ENCODE results near the gene PACSIN1.

The PACSIN1 gene

DNA sequence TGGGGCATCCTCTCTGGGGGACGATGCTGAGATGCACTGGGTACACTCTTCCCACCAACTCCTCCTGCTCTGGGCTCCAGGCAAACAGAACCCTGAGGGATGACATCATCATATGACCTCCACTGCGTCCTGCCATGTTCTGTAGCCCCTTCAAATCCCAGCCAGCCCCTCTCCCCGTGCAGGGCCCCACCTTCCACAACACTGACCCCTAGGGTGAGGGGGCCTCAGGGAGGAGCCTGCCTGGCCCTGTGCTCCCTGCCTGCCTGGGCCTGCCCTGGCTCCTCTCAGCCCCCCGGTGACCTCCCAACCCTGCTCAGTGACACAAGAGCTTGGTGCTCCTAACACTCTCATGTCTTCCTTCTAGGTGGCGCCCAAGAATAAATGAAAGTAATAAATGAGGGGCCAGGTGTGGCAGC, 99.9 kb downstream of the PACSIN1 start:
- DNase-seq, result no peak

DNA sequence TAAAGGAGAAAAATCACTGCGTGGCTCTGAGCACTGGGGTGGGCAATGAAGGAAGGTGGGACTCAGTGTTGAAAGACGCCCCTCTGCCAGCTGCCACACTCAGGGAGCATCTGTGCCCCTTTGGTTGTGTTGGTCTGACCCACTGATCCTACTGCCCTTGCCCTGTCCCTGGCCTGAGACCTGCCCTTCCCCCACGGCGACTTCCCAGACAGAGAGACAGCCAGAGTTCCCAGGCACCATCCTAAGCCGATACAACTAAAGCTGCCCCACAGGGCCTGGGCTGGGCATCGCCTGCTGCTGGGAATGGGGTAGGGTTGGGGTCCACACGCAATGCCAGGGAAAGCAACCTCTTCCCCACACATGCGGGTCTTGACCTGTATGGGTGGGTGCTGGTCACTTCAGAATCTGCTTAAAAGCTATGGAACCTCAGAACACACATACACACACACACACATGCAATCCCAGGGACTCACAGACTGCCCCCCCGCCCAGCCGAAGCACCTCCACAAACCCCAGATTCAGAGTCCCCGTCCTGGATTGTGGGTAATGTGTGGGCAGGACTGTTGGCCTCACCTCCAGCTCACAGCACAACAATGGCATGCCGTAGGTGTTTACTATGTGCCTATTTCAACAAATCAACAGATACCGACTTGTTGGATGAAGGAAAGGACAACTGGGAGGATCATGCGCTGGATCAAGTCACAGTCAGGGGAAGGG, 101.1 kb downstream of the PACSIN1 start:
- no peak for DNase-seq

DNA sequence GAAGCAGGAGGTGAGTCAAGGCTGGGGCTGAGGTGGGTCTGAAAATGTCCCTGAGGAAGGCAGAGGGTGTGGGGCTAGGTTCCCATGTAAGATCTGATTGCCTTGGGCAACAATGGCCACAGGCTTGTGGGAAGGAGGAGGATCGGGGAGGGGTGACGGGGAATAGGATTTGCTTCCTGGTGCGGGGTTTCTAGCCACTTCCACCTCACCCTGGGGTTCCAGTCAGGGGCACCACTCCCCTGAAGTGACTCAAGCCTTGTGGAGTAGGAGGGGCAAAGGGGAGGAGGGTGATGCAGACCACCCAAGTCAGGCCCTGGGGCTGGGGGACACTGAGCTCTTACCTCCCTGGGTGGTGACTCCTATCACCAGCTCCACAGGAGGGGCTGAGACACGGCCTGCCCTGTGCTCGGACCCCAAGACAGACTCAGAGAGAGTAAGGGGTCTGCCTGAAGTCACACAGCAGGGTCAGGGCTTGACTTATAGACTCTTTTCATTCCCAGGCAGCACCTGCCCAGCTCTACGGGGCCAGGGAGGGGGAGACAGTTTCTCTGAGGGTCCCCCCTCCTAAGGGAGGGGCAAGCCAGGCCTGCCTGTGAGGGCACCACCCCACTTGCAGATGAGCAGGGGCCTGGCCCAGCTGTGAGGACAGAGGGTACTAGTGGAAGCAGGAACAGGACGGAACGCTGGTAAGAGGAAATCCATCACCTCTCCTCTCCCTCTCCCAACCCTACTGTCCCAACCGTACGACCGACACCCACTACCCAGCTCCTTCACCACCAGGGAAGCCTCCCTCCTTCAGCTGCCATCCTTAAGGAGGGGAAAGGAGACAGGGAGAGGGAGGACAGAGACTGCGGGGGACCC, 102.7 kb downstream of the PACSIN1 start:
- no peak for DNase-seq

DNA sequence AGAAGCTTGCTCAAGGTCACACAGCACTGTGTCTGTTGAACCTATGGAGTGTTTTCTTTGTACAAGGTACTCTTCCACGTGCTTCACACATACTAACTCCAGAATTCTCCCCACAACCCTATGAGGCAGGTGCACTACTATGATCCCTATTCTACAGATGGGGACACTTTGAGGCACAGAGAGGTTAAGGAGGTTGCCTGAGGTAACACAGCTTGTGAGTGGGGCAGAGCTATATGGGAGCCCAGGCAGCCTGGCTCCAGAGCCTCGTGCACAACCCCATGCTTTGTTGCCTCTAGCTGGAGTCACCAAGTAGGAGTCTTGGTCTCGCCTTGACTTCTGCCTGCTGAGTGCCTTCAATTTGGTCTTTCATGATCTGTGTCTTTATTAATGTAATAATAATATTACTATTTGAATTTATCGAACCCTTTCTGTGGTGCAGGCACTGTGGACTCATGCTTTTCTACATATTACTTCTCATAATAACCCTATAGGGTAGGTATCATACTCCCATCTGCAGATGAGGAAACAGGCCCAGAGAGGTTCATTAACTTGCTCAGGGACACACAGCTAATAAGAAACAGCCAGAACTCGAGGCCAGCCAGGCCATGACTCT, 103.6 kb downstream of the PACSIN1 start:
- DNase-seq, result no peak

DNA sequence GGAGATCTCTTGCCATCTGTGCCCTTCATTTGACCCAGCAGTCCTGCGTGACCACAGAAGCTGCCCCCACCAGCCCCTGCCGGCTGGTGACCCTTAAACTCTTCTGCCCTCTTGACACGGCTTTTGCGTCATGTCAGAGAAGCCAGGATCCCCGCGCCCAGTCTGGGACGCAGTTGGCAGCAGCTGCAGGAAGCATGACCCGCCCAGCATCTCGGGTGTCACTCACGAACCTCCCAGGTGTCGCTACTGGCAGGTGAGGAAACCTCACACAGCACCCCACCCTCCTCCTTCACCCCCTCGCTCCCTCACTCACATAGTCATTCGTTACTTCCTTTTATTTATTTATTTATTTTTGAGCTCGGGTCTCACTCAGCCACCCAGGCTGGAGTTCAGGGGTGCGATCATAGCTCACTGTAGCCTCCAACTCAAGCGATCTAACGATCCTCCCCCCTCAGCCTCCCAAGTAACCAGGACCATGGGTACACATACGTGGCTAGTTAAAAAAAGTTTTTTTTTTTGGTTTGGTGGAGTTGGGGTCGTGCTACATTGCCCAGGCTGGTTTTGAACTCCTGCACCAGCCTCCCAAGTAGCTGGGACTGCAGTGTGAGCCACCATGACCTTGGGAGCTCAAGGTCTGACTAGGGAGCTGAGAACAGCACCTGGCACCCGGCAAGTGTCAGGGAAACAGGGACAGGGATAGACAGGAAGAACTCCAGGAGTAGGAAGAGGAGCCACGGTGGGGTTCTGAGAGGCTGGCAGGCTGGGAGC, 104.4 kb downstream of the PACSIN1 start:
- no peak for DNase-seq

DNA sequence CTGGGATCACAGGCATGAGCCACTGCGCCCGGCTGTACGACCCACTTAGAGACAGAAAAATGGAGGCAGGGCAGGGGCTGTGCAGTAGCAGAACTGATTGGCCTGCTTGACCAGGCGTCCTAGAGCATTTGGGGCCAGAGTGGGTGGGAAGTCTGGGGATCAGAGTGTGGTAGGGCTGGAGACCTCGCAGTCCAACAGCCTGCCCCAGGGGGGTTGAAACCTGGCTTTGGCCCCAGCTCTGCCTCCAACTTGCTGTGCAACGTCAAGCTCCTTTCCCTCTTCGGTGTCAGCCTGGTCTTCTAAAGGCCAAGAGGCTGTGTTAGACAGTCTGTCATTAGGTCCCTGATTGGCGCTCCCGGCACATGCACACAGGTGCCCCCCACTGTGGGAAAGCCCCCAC, 105.5 kb downstream of the PACSIN1 start:
- DNase-seq, result no peak

DNA sequence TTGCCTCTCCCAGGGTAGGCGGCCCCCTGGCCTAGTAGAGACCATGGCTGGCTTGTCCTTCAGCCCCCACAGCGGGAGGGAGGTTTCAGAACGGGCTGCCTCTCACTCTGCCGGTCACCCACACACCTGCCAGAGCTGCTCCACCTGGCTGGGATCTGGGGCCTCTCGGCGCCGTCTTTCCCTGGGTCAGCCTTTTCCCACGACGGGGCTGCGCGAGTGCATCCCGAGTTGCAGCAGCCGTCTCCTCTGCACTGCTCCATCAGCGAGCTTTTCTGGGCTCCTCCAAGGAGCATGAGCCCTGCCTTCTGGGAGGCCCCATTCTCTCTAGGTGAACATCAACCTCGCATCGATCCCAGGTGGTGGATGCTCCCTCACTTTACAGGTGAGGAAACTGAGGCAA, 106.1 kb downstream of the PACSIN1 start:
- no peak for DNase-seq

DNA sequence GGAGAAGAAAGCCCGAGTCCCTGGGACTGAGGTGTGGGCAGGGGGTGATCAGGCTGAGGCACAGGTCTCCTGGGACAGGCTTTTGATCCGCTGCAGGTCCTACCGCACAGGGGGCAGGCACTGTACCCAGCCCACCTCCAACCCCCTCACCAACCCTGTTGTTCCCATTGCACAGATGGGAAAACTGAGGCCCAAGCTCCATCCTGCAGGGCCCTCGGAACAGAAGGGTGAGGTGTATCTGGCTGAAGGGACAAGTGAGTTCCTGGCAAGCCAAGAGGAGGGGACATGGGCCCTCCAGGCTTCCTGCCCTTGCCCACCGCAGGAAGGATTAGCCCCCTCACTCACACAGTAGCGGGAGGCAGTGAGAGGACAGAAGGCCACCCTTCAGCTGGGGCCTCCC, 106.7 kb downstream of the PACSIN1 start:
- DNase-seq, result no peak

DNA sequence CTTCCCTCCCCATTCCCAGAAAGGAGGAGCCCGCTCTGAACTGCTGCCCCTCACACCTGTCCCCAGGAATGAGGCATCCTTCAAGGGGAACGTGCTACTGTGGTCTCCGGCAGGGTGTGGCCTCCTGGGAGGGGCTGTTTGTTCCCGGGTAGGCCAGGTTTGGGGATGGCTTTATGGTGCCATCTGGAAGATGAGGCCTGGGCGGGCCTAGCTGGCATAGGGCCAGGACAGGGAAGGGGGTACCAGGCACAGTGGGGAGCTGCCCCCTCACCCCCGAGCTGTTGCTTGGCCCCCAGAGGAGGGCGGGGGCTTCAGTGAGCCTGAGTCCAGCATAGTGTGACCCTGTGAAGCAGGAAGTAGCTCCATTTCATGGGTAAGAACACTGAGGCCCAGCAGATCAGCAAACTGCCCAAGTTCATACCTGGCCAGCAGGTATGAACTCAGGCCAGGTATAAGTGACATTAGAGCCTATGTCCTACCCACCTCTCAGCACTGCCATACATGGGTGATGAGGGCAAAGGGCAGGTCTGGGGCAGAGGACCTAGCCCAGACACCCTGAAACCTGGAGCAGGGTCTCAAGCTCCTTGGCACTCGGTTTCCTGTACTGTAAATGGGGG, 107.8 kb downstream of the PACSIN1 start:
- no peak for DNase-seq

DNA sequence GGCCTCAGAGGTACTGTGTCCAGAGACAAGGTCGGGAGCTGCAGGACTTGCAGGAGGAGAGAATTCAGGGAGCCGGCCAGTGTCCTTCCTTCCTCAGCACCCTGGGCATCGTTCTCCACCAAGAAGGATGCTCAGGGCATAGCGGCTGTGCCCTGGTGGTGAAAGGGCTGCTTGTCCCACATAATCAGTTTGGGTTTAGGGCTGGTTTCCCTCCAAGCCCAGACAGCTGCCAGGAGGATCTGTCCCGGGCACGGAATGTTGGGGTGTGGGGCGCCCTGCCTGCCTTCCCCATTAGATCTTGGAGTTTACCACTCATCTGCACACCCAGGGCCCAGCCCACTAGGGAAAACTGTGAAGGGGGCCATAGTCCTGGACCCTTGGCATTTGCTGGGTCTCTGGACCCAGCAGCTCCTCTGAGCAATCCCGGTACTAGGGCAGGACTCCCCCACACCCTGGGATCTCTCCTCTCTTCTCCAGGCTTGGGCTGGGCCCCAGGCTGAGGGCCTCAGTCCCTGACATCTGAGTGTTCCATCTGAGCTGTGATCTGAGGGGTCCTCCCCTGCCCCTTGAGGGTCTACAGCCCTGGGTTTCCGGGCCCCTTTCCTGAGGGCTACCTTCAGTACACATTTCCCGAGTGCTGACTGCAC, 108.9 kb downstream of the PACSIN1 start:
- DNase-seq, result no peak

DNA sequence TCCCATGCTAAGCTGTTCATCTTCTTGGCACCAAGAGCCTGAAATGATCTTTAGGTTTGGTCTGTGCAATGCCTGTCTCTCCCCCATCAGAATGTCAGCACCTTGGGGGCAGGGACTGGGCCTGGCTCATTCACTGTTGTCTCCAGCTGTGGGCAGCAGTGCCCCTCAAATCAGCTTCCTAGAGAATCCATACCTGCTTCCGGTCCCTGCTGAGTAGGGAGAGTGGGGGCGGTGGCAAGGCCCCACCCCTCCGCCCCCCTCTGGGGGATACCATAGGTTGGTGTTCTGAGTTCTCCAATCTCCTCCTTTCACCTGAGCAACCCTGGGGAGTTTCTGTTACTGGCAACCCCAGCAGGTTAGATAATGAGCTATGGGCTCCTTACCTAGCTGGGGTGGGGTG, 109.5 kb downstream of the PACSIN1 start:
- DNase-seq, result no peak

DNA sequence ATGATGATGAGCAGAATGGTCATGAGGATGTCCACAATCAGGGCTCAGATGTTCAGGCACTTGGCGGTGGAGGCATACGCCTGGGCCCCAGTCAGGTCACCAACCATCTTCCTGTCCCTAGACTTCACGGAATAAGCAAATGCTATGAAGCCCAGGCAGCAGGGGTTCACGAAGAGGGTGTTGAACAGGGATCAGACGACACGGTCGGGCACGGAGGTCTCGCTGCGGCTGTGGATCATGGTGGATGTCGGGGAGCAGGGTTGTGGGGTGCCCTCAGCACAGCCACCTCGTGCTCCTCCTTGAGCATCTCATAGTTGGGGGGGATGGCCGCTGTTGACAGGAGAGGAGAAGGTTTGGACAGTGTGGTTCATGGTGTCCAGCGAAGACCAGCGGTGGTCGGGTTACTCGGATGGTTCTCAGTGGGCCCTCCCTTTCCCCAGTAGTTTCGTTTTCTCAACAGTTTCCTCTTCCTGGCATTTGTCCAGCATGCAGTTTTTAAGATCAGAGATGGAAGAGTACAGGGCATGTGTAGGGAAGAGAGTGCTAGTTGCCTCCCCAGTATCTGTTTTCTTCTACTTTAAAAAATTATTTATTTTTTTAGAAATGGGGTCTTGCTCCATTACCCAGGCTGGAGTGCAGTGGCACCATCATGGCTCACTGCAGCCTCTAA, 110.5 kb downstream of the PACSIN1 start:
- no peak for DNase-seq

DNA sequence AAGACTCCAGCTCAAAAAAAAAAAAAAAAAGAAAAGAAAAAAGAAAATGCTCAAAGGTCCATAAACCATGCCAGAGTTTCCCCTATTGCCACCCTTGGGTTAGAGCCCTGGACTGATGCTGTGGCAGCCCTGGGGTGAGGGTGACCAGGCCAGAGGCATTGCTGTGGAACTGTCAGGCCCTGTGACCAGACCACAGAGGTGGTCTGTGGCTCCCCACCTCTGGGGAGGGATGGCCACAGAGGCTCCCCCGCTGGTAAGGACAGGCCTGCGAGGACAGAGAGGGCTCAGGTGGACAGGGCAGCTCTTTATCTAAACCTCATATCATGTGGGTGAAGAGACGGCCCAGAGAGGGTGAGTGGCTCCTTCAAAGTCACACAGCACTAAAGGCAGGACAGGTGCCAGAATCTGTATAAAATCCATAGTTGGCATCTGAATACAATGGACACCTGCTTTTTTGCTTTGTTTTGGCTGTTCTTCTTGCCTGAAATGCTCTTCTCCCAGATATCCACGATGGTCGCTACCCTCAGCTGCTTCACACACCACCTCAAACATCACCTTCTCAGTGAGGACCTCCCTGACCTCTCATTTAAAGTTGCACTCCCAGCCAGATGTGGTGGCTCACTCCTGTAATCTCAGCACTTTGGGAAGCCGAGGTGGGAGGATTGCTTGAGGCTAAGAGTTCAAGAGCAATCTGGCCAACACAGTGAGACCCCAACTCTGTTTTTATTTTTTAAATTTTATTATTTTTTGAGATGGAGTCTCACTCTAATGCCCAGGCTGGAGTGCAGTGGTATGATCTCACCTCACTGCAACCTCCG, 112.8 kb downstream of the PACSIN1 start:
- no peak for DNase-seq

DNA sequence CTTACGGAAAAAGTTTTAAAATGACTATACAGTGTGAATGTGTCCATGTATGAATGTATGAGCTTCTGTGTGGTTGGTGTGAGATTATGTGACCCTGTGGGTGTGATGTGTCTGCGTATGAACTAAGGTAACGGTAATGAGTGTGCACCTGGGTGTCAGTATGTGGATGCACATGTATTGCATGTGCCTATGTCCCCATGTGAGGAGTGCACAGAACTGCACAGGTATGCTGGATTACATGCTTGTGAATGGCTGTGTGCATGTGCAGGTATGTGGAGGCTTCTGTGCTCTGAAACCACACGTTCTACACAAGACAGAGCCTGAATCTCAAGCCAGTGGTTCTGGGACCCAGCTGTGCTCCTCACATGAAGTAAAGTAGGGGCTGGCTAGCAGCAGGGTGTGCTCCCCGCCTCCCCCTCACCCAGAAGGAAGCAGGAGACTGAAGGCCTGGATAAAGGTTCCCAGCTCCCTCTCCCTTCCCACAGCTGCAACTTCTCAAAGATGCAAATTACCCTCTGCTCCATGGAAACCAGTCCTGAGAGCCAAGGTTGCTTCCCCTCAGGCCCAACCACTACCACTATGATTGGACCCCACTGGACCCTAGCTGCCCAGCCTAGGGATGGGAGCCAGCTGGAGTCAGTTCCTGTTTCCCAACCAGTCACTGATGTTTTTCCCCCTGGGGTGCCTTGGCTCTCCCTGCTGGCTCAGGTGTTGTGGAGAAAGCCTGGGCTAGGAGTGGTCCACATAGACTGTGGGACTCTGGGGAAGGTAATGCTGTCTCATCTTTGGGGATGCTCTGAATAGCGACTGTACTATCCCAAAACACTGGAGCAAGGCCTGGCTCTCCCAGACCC, 115.1 kb downstream of the PACSIN1 start:
- no peak for DNase-seq

DNA sequence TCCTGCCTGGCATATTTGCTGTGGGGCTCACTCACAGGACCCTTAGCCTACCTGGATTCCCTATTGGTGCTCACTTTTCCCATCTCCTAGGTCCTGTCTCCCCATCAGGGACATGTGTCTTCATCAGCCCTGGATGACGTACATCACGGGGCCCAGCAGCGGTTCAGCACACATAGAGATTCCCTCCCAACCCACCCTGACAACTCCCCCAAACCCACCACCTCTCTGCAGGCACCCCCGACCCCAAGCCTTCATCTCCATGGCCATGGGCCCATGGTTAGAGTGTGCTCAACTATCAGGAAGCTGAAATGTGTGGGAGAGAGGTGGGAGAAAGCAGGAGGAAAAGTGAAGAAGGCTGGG, 115.7 kb downstream of the PACSIN1 start:
- DNase-seq, result no peak

DNA sequence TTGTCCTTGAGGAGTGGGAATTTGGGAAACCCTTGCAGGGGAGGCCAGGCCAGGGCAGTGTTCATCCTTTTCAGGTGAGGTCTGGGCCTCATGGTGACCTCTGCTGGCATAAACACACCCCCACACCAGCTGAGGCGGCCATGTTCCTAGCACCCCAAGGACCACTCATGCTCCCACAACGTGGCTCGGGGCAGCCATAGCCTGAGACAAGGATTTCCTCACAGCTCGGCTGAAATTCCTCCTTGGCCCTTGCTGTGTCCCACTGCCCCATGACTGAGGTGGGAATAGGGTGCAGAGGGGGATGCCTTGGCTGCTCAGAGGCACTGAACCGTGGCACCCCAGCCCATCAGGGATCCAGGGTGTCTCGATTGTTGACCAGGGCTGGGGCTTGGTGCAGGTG, 117.6 kb downstream of the PACSIN1 start:
- no peak for DNase-seq

DNA sequence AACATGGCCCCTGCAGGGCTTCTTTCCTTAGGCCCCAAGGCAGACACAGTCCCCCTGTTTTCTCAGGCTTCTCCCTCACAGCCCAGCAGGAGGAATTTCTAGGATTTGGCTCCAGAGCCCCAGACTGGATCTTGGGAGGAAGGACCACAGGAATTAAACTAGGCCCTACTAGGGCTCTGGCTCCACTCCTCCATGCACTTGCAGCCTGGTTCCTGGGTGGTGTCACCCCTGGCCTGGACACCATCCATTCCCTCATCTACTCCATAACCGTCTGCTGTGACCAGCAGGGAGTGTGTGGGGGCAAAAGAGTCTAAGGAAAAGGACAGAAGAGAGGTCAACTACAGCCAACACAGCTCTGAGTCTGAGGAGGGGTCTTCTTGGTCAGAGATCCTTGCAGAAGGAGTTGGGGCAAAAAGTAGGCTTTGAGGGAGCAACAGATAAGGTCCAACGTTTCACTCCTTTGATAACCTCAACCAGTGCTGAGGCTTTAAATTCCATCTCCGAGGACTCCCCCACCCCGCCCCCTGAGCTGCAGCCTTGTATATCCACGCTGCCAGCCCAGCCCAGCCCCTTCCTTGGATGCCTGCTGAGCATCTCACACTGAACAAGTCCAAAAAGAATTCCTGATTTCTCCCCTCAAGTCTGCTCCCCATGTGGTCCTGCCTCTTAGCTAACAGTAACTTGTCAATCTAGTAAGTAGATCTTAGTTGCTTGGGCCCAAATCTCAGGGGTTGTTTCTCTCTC, 118.2 kb downstream of the PACSIN1 start:
- no peak for DNase-seq

DNA sequence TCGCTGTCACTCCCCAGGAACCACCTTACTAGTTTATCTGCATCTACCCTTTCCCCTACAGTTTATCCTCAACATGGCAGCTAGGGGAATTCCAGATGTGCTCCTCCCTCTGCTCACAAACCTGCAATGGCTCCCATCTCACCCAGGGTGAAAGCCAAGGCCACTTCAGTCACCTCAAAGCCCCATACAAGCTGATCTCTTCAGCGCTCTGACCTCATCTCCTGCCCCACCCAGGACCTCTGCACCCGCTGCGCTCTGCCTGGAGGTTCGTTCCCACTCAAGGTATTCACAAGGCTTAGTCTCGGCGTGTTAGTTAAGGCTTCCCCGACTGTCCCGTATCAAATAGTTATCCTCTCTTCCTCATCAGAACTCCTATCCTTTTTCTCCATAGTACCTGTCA, 118.8 kb downstream of the PACSIN1 start:
- DNase-seq, result no peak

All from SHP77 treated with DMSO at 0.1 percent for 48 hours (cell line).